ENCODE data around the gene AP1M1. TPM values are rescaled to one million over a fixed set of nuclear protein-coding genes. Genes with fewer than 3 reads are reported as not detected.
"Not testable (repeated sequence)": the region's sequence is repeated elsewhere in the genome, so short reads cannot be mapped to it uniquely, and the experiment has no call there.

The AP1M1 gene
- total RNA-seq, 1 donor from 2014 or later: 85.5 TPM

DNA sequence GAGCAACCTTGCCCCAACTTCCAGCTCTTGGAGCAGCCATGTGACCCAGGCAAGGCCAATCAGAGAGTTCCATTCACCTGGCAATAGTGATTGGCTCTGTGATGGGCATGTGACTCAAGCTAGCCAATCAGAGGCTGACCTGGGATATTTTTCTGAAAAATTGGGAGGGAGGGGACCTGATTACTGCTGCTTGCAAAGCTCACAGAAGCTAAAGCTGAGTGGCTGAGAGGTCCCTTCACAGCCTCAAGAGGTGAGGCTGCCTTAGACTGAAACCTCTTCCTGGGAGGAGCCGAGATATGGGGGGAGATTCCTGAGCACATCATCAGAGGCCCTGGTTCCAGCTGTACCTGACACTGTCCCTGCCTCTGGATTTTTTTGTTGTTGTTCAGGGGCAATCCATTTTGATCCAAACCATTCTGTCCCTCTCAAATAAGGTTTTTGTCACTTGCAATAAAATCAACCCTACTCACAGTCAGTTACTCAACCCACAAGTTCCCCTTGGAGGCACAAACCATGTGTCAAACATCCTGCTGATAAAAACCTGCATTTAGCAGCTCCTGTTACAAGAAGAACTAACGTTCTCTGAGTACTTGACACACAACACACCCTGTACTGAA lies 29.1 kb upstream of the AP1M1 start:
- H3K9me3 Mint-ChIP-seq (ENCODE audit: unreplicated experiment): no peaks in the 10 kb centered on the region
- no peak for DNase-seq (ENCODE audit: extremely low spot score, unreplicated experiment)
- TF ChIP-seq, protein P1, sequence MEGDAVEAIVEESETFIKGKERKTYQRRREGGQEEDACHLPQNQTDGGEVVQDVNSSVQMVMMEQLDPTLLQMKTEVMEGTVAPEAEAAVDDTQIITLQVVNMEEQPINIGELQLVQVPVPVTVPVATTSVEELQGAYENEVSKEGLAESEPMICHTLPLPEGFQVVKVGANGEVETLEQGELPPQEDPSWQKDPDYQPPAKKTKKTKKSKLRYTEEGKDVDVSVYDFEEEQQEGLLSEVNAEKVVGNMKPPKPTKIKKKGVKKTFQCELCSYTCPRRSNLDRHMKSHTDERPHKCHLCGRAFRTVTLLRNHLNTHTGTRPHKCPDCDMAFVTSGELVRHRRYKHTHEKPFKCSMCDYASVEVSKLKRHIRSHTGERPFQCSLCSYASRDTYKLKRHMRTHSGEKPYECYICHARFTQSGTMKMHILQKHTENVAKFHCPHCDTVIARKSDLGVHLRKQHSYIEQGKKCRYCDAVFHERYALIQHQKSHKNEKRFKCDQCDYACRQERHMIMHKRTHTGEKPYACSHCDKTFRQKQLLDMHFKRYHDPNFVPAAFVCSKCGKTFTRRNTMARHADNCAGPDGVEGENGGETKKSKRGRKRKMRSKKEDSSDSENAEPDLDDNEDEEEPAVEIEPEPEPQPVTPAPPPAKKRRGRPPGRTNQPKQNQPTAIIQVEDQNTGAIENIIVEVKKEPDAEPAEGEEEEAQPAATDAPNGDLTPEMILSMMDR (IDR thresholded peaks at IDR 0.05): no peak
- H3K27ac Mint-ChIP-seq (ENCODE audit: unreplicated experiment): no peak overlapping the region
- H3K36me3 Mint-ChIP-seq (ENCODE audit: unreplicated experiment): no peaks in the 10 kb centered on the region
- H3K4me3 Mint-ChIP-seq (ENCODE audit: unreplicated experiment): no peak overlapping the region
- H3K4me1 Mint-ChIP-seq (ENCODE audit: unreplicated experiment): peaks cover 17% of the 10 kb centered on the region
- H3K27me3 Mint-ChIP-seq (ENCODE audit: unreplicated experiment): no peaks in the 10 kb centered on the region

DNA sequence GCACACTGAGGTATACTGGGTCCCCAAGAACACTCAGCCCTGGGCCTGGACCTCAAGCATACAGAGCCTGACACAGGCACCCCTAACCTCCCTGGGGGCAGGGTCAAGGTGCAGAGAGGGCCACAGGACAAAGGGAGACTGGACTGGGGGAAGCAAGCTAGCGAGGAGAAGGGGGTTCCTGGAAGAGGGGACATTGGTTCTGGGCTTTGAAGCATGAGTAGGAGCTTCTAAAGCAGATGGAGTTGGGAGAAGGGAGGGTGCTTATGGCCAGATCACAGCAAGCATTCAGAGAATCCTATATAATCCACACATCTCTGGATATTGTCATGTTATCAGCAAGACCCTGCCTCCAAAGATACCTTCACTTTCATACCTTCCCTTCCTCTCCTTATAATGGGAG lies 27.6 kb upstream of the AP1M1 start:
- Mint-ChIP-seq H3K27ac (ENCODE audit: unreplicated experiment) (no peak overlapping the region), H3K36me3 (ENCODE audit: unreplicated experiment) (no peaks in the 10 kb centered on the region), H3K4me1 (ENCODE audit: unreplicated experiment) (peaks cover 18% of the 10 kb centered on the region), H3K4me3 (ENCODE audit: unreplicated experiment) (no peak overlapping the region), H3K9me3 (ENCODE audit: unreplicated experiment) (no peaks in the 10 kb centered on the region), H3K27me3 (ENCODE audit: unreplicated experiment) (no peaks in the 10 kb centered on the region)
- TF ChIP-seq, protein P1 (IDR thresholded peaks at IDR 0.05): no peak
- no peak for DNase-seq (ENCODE audit: extremely low spot score, unreplicated experiment)

DNA sequence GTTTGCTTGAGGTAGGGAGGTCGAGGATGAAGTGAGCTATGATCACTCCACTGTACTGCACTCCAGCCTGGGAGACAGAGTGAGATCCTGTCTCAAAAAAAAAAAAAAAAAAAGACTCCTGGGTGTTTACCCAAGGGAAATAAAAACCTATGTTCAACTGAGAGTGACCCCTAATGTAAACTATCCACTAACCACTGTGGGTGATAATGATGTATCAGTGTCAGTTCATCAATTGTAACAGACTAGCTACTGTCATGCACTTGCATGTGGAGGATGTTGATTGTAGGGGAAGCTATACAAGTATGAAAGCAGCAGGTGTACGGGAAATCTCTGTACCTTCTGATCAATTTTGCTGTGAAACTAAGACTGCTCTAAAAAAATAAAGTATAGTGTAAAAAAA lies 21.8 kb upstream of the AP1M1 start:
- H3K27ac Mint-ChIP-seq (ENCODE audit: unreplicated experiment): no peak overlapping the region
- no peak for DNase-seq (ENCODE audit: extremely low spot score, unreplicated experiment)

DNA sequence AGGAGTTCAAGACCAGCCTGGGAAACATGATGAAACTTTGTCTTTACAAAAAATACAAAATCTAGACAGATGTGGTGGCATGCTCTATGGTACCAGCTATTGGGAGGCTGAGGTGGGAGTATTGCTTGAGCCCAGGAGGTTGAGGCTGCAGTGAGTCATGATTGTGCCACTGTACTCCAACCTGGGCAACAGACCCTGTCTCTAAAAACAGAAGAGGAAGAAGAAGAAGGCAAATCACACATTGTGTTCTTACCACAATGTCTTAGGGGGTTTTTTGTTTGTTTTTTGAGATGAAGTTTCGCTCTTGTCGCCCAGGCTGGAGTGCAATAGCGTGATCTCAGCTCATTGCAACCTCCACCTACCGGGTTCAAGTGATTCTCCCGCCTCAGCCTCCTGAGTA lies 18.8 kb upstream of the AP1M1 start:
- H3K36me3 Mint-ChIP-seq (ENCODE audit: unreplicated experiment); DNase-seq (ENCODE audit: extremely low spot score, unreplicated experiment); H3K9me3 Mint-ChIP-seq (ENCODE audit: unreplicated experiment); H3K4me3 Mint-ChIP-seq (ENCODE audit: unreplicated experiment); H3K27ac Mint-ChIP-seq (ENCODE audit: unreplicated experiment); H3K27me3 Mint-ChIP-seq (ENCODE audit: unreplicated experiment): not testable (repeated sequence)
- H3K4me1 Mint-ChIP-seq (ENCODE audit: unreplicated experiment): peaks cover 16% of the 10 kb centered on the region

More for the DNA sequence above, 21.8 kb upstream of the AP1M1 start:
- Mint-ChIP-seq H3K4me3 (ENCODE audit: unreplicated experiment) (no peak overlapping the region), H3K36me3 (ENCODE audit: unreplicated experiment) (no peaks in the 10 kb centered on the region), H3K9me3 (ENCODE audit: unreplicated experiment) (no peaks in the 10 kb centered on the region), H3K27me3 (ENCODE audit: unreplicated experiment) (no peaks in the 10 kb centered on the region), H3K4me1 (ENCODE audit: unreplicated experiment) (peaks cover 25% of the 10 kb centered on the region)
- TF ChIP-seq, protein P1 (IDR thresholded peaks at IDR 0.05): no peak

DNA sequence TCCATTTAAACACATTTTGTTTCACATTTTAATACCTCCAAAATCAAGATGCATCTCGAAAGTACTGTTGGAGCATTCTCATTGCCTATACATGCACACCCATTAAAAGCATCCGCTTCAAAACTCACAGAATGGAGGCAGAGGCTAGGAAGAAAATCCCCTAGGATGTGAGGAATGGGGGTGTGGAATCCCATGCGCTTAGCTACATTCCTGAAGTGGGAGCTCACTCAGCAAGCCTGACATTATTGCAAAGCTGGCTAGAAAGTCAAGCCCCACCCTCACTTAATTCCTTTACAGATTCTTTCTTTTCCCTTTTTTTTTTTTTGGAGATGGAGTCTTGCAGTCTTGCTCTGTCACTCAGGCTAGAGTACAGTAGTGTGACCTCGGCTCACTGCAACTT lies 17.1 kb upstream of the AP1M1 start:
- H3K9me3 Mint-ChIP-seq (ENCODE audit: unreplicated experiment): no peaks in the 10 kb centered on the region
- H3K4me3 Mint-ChIP-seq (ENCODE audit: unreplicated experiment): no peak overlapping the region
- DNase-seq (ENCODE audit: extremely low spot score, unreplicated experiment): no peak
- peaks cover 3% of the 10 kb centered on the region for H3K36me3 Mint-ChIP-seq (ENCODE audit: unreplicated experiment)
- TF ChIP-seq, protein P1 (IDR thresholded peaks at IDR 0.05): no peak
- H3K27ac Mint-ChIP-seq (ENCODE audit: unreplicated experiment): peak overlapping the region; percentile 64
- H3K27me3 Mint-ChIP-seq (ENCODE audit: unreplicated experiment): no peaks in the 10 kb centered on the region
- H3K4me1 Mint-ChIP-seq (ENCODE audit: unreplicated experiment): peaks cover 24% of the 10 kb centered on the region

All from osteocyte (in vitro differentiated cells).